ENCODE measurements around the gene CD300LD. TPM values are rescaled to one million over a fixed set of nuclear protein-coding genes. Genes with fewer than 3 reads are reported as not detected.
A peak's percentile ranks its signal among the peaks of the same experiment; 100 is the strongest.

The CD300LD gene
- polyA plus RNA-seq, 3 donors, result 0.33 to 0.50 (median 0.41) TPM

- Histone ChIP-seq H3K27ac (ENCODE audit: low read depth in 1 of 2, low read length in 2 of 2) (no peak overlapping the region), H3K4me2 (replicated peaks; ENCODE audit: extremely low read depth, low read length, poor library complexity, severe bottlenecking) (no peak overlapping the region), H3K27me3 (ENCODE audit: control insufficient read depth in 2 of 2, insufficient read depth in 2 of 2, low read length in 2 of 2) (no peaks in the 10 kb centered on the region), H3K4me3 (replicated peaks in 1 of 3; ENCODE audit: low read depth in 2 of 3, low read length in 3 of 3) (no peak overlapping the region), H2AFZ (ENCODE audit: insufficient read depth, low read depth, low read length, poor library complexity, severe bottlenecking) (no peak overlapping the region), H3K79me2 (ENCODE audit: insufficient read depth, low read length) (no peaks in the 10 kb centered on the region), H3K9ac (ENCODE audit: insufficient read depth, low read length, poor library complexity, severe bottlenecking) (no peak overlapping the region), H3K36me3 (replicated peaks in 1 of 2; ENCODE audit: control insufficient read depth in 1 of 2, insufficient read depth in 2 of 2, low read length in 2 of 2) (peaks cover 23 to 40% of the 10 kb centered on the region in 2 donors), H3K9me3 (replicated peaks in 1 of 2; ENCODE audit: control insufficient read depth in 1 of 2, insufficient read depth in 1 of 2, low read length in 2 of 2) (no peaks in the 10 kb centered on the region), H3K4me1 (ENCODE audit: control insufficient read depth in 1 of 2, insufficient read depth in 2 of 2, low read length in 2 of 2) (peaks cover 65 to 77% of the 10 kb centered on the region in 2 donors), H4K20me1 (ENCODE audit: insufficient read depth, low read length) (peaks cover 36% of the 10 kb centered on the region)
- Mint-ChIP-seq H3K27me3 (ENCODE audit: low read depth in 3 of 3) (peaks cover 0 to 10% (median 1%) of the 10 kb centered on the region in 3 donors), H3K36me3 (peaks cover 29 to 35% of the 10 kb centered on the region in 2 donors), H3K9me3 (peaks cover 0 to 8% (median 3%) of the 10 kb centered on the region in 7 donors), H3K4me3 (no peak overlapping the region), H3K27ac (peak overlapping the region in 1 of 7 donors; percentile 73), H3K4me1 (peaks cover 69% of the 10 kb centered on the region)
- no peak for DNase-seq
- intact Hi-C loops (cut with micrococcal nuclease), result no loop called here
- TF ChIP-seq CTCF (IDR thresholded peaks at IDR 0.05), result no peak
- 100% methylated on average over 3 of the region's 3 CpGs for WGBS (ENCODE audit: insufficient coverage)
Measured at GRCh38 chr17:74608511-74608910, 16.4 kb upstream of the CD300LD start.

DNA sequence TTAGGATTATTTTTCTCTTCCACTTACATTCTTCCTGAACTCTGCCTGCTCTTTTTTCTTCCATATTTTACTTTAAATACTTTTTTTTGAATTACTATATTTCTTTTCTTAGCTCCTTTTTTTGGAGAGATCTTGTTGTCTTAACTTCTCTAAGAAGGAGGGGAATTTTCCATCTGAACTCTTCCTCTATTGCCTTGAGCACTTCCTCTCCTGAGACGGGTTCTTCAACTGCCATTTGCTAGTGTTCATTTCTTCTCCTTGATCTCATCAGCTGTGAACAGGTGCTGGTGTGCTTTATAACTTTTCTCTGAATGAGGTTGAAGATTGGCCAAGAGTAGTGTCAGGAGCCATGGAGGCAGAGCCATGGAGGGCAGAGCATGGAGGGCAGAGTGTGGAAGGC lies 15.1 kb upstream of the CD300LD start:
- H3K4me2 ChIP-seq (replicated peaks; ENCODE audit: extremely low read depth, low read length, poor library complexity, severe bottlenecking), result peak overlapping the region; percentile 42
- TF ChIP-seq CTCF (IDR thresholded peaks at IDR 0.05), result no peak
- Mint-ChIP-seq H3K4me3 (peak overlapping the region in 1 of 2 donors; percentile 54), H3K27ac (peak overlapping the region; percentile 73 to 92 (median 91)), H3K27me3 (ENCODE audit: low read depth in 3 of 3) (peaks cover 0 to 10% (median 1%) of the 10 kb centered on the region in 3 donors), H3K36me3 (peaks cover 28 to 29% of the 10 kb centered on the region in 2 donors), H3K4me1 (peaks cover 69% of the 10 kb centered on the region), H3K9me3 (peaks cover 0 to 8% (median 3%) of the 10 kb centered on the region in 7 donors)
- no peak overlapping the region for H2AFZ ChIP-seq (ENCODE audit: insufficient read depth, low read depth, low read length, poor library complexity, severe bottlenecking)
- H3K4me3 ChIP-seq (replicated peaks in 1 of 3; ENCODE audit: low read depth in 2 of 3, low read length in 3 of 3), result peak overlapping the region in 1 of 3 experiments; percentile 29
- H3K27me3 ChIP-seq (ENCODE audit: control insufficient read depth in 2 of 2, insufficient read depth in 2 of 2, low read length in 2 of 2), result no peaks in the 10 kb centered on the region
- no peaks in the 10 kb centered on the region for H3K9me3 ChIP-seq (replicated peaks in 1 of 2; ENCODE audit: control insufficient read depth in 1 of 2, insufficient read depth in 1 of 2, low read length in 2 of 2)
- no peaks in the 10 kb centered on the region for H3K79me2 ChIP-seq (ENCODE audit: insufficient read depth, low read length)
- H3K9ac ChIP-seq (ENCODE audit: insufficient read depth, low read length, poor library complexity, severe bottlenecking), result no peak overlapping the region
- intact Hi-C loops (cut with micrococcal nuclease), result no loop called here
- H3K4me1 ChIP-seq (ENCODE audit: control insufficient read depth in 1 of 2, insufficient read depth in 2 of 2, low read length in 2 of 2), result peaks cover 65 to 77% of the 10 kb centered on the region in 2 donors
- DNase-seq, result peak; percentile 53 to 79 (median 75)
- H4K20me1 ChIP-seq (ENCODE audit: insufficient read depth, low read length), result peaks cover 24% of the 10 kb centered on the region
- WGBS (ENCODE audit: insufficient coverage), result no CpG with 5 or more reads among the region's 1 CpG
- peaks cover 17 to 29% of the 10 kb centered on the region in 2 donors for H3K36me3 ChIP-seq (replicated peaks in 1 of 2; ENCODE audit: control insufficient read depth in 1 of 2, insufficient read depth in 2 of 2, low read length in 2 of 2)
- H3K27ac ChIP-seq (ENCODE audit: low read depth in 1 of 2, low read length in 2 of 2), result peak overlapping the region; percentile 32 to 72
